ENCODE data around the gene EPHA2.
"Not testable (repeated sequence)": the region's sequence is repeated elsewhere in the genome, so short reads cannot be mapped to it uniquely, and the experiment has no call there.

Gene EPHA2

DNA sequence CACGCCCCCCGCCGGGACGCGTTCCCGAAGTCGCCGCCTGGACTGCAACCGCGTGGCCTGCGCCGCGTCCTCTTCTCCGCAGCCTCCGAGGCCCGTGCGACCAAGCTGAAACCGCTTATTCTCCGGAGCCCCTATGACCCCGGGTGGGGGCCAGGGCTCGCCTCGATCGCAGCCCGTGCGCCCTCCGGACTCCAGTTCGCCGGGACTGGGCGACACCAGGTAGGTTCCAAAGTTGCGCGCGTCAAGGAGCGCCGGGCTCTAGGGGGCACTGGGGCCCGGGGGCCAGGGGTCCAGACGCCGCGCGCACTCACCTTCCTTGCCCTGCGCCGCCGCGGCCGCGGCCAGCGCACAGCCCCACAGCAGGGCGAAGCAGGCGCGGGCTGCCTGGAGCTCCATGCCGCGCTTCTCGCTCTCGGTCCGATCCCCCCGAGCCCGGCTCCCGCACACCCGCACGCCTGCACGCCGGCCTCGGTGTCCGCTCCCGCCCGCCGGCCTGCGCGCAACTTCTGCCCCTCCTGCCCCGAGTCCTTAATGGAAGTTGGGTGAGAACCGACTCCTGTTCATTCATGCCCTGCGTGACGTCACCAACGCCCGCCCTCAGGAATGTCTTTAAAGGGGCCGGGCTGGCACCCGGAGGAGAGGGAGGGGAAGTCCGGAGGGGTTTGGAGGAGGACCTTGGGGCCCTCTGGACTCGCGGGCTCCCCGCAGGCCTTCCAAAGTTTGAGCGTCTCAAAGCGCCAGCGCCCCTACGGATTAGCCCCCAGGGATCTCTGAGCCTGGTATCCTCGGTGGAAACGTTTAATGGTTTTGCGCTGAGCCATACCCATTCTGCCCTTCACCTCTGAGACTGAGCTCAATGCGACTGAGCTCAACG is at the start of gene EPHA2:
TSS of gene EPHA2 (minus strand) at position 533 of the 874 bp plus-strand sequence. CDS start at position 396, 137 bp downstream.
- no peak for DNase-seq (ENCODE audit: low read depth in 2 of 2)

DNA sequence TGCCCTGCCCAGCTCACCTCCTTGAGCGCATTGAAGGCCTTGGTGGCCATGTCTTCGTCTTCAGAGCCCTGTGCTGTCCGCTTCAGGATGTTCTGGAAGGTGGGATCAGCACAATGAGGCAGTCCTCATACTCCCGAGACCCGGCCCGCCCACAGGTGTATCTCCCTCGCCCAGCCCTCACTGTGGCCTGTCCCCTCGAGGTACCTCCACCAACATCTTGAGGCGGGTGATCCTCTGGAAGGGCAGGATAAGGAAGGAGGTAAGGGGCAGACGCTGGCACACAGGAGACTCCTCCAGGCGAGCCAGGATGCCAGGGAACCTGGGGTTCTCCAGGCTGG is 49.4 kb upstream of the EPHA2 start:
- DNase-seq (ENCODE audit: low read depth in 2 of 2), result no peak

DNA sequence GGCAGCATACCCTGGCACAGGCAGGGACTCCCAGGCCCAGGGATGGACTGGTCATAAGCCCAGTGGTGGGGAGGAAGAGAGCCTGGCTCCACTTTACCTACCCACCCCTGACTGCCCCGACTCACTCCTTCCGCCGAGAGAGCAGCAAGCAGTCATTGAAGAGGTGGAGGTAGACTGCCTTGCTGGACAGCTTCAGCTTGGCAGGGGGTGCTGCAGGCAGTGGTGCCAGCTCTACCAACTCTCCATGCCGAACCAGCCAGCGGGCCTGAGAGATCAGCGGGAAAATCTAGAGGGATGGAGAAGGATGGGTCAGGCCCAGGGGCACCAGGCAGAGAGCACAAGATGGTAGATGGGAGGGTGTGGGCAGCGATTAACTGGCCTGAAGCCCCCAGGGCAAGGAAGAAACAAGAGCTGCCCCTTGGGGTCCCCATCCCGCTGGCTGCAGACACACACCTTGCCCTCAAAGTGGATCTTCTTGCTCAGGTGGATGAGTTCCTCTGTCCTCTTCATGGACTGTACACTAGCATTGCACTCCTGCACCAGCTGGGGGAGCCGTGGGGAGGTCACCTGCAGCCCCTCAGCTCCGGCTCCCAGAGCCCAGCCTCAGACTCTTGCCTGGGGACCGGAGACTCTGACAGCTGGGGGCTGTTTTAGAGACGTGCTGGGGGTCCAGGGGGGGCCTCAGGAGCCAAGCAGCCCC is 48.9 kb upstream of the EPHA2 start:
- DNase-seq (ENCODE audit: low read depth in 2 of 2), result no peak

GRCh38 chr1:16204216-16204615 is 48.3 kb upstream of the EPHA2 start:
- no peak for DNase-seq (ENCODE audit: low read depth in 2 of 2)

GRCh38 chr1:16203550-16203949 is 47.7 kb upstream of the EPHA2 start:
- no peak for DNase-seq (ENCODE audit: low read depth in 2 of 2)

- no peak for DNase-seq (ENCODE audit: low read depth in 2 of 2)
These were observed 46.7 kb upstream of the EPHA2 start for GRCh38 chr1:16202281-16203210.

DNA sequence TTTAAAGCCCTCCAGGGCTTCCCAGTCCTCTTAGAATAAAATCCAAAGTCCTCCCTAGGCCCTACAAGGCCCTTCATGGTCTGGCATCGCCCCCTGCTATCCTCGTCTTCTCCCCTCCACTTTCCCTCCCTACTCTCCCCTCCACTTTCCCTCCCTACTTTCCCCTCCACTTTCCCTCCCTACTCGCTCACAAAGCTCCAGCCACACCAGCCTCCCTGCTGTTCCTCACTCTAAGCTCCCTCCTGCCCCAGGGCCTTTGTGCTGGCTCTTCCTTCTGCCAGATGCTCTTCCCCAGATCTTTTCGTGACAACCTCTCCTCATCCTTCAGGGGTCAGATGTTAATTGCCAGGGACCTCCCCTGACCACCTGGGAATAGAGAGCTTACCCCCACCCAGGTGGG is 43.8 kb upstream of the EPHA2 start:
- DNase-seq (ENCODE audit: low read depth in 2 of 2), result no peak

DNA sequence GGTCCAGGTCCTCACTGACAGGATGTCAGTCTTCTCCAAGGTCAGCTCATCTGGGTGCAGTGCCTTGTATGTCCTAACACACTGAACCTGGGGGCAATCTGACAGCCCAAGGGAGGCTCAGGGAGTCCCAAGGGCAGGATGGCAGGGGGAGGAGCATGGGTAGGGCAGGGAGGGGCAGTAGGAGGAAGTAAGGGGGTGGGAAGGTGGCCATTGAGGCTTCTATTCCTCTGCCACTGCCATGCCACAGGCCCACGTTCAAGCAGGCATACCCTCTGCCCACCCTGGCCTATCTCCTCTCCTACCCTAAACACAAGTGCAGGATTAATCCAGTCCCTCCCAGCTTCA is 43.3 kb upstream of the EPHA2 start:
- DNase-seq (ENCODE audit: low read depth in 2 of 2), result no peak

DNA sequence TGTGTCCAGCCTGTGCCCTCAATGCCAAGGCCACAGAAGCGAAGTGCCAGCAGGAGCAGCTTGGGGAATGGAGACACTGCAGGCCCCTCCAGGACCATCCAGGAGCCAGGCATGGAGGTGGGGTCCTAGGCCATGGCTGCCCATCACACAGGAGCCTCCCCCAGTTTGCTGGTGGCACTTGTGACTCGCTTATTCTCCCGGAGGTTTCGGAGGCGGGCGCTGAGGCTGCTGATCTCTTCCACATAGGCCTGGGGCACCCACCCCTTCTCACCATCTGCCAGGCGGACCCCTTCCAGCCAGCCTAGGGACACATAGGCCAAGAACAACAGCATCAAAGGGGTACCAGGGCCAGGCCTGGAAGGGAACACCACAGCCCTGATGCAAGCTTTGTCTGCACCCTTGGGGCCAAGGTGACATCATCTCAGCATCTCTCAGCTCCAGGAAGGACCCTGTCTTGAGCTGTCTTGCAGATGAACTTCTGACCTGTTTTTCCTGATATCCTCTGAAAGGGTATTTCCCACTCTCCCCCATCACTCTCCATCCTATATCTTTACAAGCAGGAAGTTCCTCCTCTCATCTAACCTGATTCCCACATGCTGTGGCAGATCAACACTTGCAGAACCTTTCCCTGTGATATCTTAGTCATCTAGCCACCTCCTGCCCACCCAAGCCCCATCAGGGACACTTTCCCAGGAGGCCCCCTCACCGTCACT is 42.7 kb upstream of the EPHA2 start:
- no peak for DNase-seq (ENCODE audit: low read depth in 2 of 2)

DNA sequence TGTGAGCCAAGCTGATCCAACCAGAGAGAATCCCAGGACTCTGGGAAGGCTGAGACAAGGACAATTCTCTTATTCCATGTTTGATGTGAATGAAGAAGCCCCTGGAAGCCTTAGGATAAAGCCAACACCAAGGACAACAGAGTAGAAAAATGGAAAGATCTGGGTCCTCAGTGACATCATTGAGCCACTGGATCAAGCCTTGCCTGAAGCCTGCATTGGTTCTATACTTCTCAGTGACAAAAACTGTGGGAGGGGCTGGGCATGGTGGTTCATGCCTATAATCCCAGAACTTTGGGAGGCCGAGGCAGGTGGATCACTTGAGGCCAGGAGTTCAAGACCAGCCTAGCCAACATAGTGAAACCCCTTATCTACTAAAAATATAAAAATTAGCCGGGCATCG is 41.0 kb upstream of the EPHA2 start:
- DNase-seq (ENCODE audit: low read depth in 2 of 2), result no peak

DNA sequence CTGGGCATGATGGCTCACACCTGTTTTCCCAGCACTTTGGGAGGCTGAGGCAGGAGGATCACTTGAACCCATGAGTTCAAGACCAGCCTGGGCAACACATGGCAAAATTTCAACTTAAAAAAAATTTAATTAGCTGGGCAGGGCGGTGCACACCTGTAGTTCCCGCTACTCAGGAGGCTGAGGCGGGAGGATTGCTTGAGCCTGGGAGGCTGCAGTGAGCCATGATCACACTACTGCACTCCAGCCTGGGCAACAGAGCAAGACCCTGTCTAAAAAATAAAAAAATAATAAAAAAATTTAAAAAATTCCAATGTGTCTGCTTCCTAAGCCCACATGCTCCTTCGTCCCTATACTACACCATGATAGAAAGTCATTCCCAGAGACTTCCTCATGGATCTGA is 40.3 kb upstream of the EPHA2 start:
- not testable (repeated sequence) for DNase-seq (ENCODE audit: low read depth in 2 of 2)

DNA sequence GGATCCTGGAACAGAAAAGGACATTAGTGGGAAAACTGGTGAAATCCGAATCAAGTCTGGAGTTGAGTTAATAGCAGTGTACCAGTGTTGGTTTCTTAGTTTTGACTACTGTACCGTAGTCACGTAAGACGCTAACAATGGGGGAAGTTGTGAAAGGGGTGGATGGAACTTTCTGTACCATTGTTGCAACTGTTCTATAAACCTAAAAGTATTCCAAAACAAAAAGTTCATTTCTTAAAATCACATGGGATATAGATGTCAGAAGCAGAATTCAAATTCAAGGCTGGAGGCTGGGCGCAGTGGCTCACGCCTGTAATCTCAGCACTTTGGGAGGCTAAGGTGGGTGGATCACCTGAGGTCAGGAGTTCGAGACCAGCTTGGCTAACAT is 39.6 kb upstream of the EPHA2 start:
- DNase-seq (ENCODE audit: low read depth in 2 of 2), result no peak

DNA sequence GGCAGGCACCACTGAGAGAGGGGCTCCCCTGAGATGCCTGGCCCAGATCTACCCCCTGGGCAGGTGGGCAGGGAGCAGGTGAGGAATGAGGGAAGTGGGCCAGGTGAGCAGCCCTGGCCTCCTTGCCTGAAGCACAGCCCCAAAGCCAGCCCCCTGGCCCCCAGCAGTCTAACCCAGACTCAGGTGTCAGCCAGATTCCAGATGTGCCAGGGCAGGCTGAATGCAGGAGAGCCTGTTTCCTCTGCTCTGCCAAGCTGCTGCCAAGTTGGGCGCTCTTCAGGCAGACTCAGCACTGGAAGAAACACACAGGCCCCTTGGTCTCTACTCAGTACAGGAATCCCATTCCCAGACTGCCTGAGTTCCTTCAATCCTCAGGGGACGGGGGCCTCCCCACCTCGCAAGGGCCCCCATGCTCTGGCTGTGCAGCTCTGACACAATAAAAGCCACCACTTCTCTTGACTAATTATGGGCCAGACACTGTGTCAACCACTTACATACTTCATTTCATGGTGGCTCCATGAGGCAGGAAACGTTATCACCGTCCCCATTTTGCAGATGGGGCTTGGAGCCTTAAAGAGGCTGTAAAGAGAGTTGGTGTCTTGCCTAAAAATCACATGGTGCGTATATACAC is 36.2 kb upstream of the EPHA2 start:
- DNase-seq (ENCODE audit: low read depth in 2 of 2), result no peak

- DNase-seq (ENCODE audit: low read depth in 2 of 2), result no peak
These were observed 35.4 kb upstream of the EPHA2 start for GRCh38 chr1:16191309-16191708.

DNA sequence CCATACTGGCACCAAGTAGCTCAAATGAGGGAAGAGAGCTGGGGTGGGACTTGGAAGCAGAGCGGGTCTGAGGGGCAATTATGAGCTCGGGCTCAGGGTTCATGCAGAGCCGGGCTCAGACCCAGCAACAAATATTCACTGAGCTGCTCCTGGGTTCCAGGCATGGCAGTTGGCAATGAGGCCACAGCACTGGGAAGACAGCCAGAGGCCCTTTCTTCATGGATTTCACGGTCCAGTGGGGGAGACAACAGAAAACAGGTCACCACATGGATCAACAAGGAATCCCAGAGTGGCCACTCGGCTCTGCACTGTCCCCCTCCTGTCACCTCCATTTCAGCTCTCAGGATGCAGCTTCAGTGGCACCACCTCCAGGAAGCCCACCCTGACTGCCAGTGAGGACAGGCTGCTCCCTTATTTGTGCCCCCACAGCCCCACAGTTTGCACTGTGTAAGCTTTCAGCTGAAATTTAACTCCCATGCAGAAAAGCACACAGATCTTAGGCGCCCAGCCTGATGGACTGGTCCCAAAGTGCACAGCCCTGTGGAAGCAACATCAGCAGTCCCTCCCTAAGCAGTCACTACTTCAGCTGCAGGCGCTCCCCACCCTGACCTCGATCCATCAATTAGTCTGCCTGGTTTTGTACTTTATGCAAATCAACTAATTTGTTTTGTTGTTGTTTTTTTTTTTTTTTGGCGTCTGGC is 34.2 kb upstream of the EPHA2 start:
- DNase-seq (ENCODE audit: low read depth in 2 of 2), result no peak

DNA sequence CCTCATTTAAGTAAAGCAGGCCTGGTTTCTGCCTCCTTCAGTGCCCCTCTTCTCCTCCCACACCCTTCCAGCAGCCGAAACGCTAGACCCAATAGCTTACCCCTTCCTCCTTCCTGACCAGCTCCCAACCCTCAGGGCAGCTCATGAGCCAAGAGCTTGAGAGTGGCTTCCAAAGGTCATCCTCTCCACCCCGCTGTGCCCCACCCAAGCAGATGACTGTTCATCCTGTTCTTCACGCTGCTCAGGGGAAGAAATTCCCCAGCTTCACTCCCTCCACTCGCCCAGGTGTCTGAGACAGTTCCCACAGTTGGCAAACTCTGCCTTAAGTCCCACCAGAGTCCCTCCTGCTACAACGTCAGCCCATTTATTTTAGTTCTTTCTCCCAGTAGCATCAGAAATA is 33.1 kb upstream of the EPHA2 start:
- DNase-seq (ENCODE audit: low read depth in 2 of 2), result no peak

GRCh38 chr1:16187748-16188401 is 32.0 kb upstream of the EPHA2 start:
- DNase-seq (ENCODE audit: low read depth in 2 of 2), result peak; percentile 52 to 64

DNA sequence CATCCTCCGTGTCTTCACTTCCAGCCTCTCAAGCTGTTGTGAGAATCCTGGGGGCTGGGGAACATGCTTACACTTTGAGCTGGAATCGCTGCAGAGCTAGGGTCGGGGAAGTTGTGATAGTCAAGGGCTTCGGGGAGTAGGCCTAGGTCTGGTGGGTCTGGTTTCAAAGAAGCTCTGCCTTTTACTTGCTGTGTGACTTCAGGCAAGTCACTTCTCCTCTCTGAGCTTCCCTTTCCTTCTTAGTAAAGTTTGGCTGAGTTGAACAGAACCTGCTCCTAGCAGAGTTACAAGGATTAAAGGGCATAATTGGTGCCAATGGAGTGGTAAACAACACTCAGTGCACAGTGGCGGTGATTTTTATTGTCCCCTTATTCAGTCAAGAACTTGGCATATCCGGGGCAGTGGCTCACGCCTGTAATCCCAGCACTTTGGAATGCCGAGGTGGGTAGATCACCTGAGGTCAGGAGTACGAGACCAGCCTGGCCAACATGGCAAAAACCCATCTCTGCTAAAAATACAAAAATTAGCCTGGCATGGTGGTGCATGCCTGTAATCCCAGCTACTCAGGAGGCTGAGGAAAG is 30.9 kb upstream of the EPHA2 start:
- DNase-seq (ENCODE audit: low read depth in 2 of 2), result no peak

- DNase-seq (ENCODE audit: low read depth in 2 of 2), result no peak
These were observed 28.9 kb upstream of the EPHA2 start for GRCh38 chr1:16184557-16185303.

Measured in stimulated activated CD4-positive, alpha-beta T cell treated with anti-CD3 and anti-CD28 coated beads, Interleukin-1b, Interleukin-23, amount 100 ng/mL, for 1 hour (primary cell).